Liver (tissue), 3 donors: ENCODE data around the gene MED16.

Experiments used
- EGR1 ChIP-seq, 2 donors: IDR thresholded peaks; 2 replicates each; pipeline ENCODE4 v1.6.1; 2016 to 2018; ENCODE audit warnings: antibody characterized with exemption in 2 of 2, low read depth in 2 of 2
- GABPA ChIP-seq, 2 donors: IDR thresholded peaks in 1 of 2; conservative IDR thresholded peaks in 1 of 2; 2 replicates each; pipeline ENCODE4 v1.6.1; 2016; ENCODE audit warnings: antibody characterized with exemption in 2 of 2, mild to moderate bottlenecking in 1 of 2, moderate library complexity in 1 of 2
- HNF4A ChIP-seq, 2 donors: conservative IDR thresholded peaks; 2 replicates each; pipeline ENCODE4 v1.6.1; 2016; ENCODE audit warnings: antibody characterized with exemption in 2 of 2, mild to moderate bottlenecking in 2 of 2
- JUND ChIP-seq, 2 donors: IDR thresholded peaks; 2 replicates each; pipeline ENCODE4 v1.6.1; 2016; ENCODE audit warnings: antibody characterized with exemption in 2 of 2
- RAD21 ChIP-seq, 2 donors: IDR thresholded peaks; 2 replicates each; pipeline ENCODE4 v1.6.1; 2016; ENCODE audit warnings: antibody characterized with exemption in 2 of 2, mild to moderate bottlenecking in 2 of 2
- SP1 ChIP-seq: IDR thresholded peaks from 2 replicates; pipeline ENCODE4 v1.6.1; 2018; ENCODE audit warnings: antibody characterized with exemption, mild to moderate bottlenecking
- YY1 ChIP-seq: IDR thresholded peaks from 2 replicates; pipeline ENCODE4 v1.6.1; 2016; ENCODE audit warnings: antibody characterized with exemption, mild to moderate bottlenecking
- TF ChIP-seq, protein P1 (sequence below): fragments of 150-350 bp; IDR thresholded peaks from 2 replicates; pipeline ENCODE4 v1.5.1; 2017; ENCODE audit warnings: improper control_type of control experiment, low read depth, low read length; ENCODE audit not compliant: missing input control
- TF ChIP-seq, protein P2 (sequence below): IDR thresholded peaks from 2 replicates; pipeline ENCODE4 v1.6.1; 2016; ENCODE audit warnings: antibody characterized with exemption
- TF ChIP-seq, protein P3 (sequence below): IDR thresholded peaks from 2 replicates; pipeline ENCODE4 v1.6.1; 2016; ENCODE audit warnings: antibody characterized with exemption, mild to moderate bottlenecking
- TF ChIP-seq, protein P4 (sequence below): IDR thresholded peaks from 2 replicates; pipeline ENCODE4 v1.6.1; 2016; ENCODE audit warnings: antibody characterized with exemption
- donor health status: healthy.
- donor health status: healthy.

DNA sequence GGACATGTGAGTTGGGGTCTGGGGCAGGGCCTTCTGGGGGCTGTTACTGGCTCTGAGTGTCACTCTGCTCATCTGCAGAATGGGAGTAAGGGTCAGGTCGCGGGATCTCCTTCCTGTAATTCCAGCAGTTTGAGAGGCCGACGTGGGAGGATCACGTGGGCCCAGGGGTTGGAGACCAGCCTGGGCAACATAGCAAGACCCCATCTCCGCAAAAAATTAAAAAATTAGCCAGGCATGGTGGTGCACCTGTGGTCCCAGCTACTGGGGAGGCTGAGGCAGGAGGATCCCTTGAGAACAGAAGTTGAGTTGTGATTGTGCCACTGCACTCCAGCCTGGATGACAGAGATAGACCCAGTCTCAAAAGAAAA, 36.9 kb upstream of the MED16 start:
- TF ChIP-seq YY1 (no peak), EGR1 (IDR thresholded peaks at IDR 0.05; ENCODE audit: low read depth in 2 of 2) (no peak), SP1 (no peak), RAD21 (IDR thresholded peaks at IDR 0.05) (no peak), HNF4A (conservative IDR thresholded peaks at IDR 0.05) (no peak), GABPA (IDR thresholded peaks at IDR 0.05 in 1 of 2, conservative IDR thresholded peaks at IDR 0.05 in 1 of 2) (no peak), JUND (IDR thresholded peaks at IDR 0.05) (no peak)
- TF ChIP-seq, protein P1, sequence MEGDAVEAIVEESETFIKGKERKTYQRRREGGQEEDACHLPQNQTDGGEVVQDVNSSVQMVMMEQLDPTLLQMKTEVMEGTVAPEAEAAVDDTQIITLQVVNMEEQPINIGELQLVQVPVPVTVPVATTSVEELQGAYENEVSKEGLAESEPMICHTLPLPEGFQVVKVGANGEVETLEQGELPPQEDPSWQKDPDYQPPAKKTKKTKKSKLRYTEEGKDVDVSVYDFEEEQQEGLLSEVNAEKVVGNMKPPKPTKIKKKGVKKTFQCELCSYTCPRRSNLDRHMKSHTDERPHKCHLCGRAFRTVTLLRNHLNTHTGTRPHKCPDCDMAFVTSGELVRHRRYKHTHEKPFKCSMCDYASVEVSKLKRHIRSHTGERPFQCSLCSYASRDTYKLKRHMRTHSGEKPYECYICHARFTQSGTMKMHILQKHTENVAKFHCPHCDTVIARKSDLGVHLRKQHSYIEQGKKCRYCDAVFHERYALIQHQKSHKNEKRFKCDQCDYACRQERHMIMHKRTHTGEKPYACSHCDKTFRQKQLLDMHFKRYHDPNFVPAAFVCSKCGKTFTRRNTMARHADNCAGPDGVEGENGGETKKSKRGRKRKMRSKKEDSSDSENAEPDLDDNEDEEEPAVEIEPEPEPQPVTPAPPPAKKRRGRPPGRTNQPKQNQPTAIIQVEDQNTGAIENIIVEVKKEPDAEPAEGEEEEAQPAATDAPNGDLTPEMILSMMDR = no peak
- TF ChIP-seq, protein P2, sequence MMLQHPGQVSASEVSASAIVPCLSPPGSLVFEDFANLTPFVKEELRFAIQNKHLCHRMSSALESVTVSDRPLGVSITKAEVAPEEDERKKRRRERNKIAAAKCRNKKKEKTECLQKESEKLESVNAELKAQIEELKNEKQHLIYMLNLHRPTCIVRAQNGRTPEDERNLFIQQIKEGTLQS = no peak
- TF ChIP-seq, protein P3, sequence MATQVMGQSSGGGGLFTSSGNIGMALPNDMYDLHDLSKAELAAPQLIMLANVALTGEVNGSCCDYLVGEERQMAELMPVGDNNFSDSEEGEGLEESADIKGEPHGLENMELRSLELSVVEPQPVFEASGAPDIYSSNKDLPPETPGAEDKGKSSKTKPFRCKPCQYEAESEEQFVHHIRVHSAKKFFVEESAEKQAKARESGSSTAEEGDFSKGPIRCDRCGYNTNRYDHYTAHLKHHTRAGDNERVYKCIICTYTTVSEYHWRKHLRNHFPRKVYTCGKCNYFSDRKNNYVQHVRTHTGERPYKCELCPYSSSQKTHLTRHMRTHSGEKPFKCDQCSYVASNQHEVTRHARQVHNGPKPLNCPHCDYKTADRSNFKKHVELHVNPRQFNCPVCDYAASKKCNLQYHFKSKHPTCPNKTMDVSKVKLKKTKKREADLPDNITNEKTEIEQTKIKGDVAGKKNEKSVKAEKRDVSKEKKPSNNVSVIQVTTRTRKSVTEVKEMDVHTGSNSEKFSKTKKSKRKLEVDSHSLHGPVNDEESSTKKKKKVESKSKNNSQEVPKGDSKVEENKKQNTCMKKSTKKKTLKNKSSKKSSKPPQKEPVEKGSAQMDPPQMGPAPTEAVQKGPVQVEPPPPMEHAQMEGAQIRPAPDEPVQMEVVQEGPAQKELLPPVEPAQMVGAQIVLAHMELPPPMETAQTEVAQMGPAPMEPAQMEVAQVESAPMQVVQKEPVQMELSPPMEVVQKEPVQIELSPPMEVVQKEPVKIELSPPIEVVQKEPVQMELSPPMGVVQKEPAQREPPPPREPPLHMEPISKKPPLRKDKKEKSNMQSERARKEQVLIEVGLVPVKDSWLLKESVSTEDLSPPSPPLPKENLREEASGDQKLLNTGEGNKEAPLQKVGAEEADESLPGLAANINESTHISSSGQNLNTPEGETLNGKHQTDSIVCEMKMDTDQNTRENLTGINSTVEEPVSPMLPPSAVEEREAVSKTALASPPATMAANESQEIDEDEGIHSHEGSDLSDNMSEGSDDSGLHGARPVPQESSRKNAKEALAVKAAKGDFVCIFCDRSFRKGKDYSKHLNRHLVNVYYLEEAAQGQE = no peak
- TF ChIP-seq, protein P4, sequence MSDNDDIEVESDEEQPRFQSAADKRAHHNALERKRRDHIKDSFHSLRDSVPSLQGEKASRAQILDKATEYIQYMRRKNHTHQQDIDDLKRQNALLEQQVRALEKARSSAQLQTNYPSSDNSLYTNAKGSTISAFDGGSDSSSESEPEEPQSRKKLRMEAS = no peak
